ENCODE measurements around the gene IGFBP2.

IGFBP2 gene

GRCh38 chr2:216636551-216637450 is 3.6 kb downstream of the IGFBP2 start:
- DNase-seq (ENCODE audit: low read depth in 2 of 2): no peak

GRCh38 chr2:216637472-216637871 is 4.3 kb downstream of the IGFBP2 start:
- no peak for DNase-seq (ENCODE audit: low read depth in 2 of 2)

GRCh38 chr2:216643986-216644659 is 10.9 kb downstream of the IGFBP2 start:
- no peak for DNase-seq (ENCODE audit: low read depth in 2 of 2)

GRCh38 chr2:216644842-216645635 is 11.8 kb downstream of the IGFBP2 start:
- no peak for DNase-seq (ENCODE audit: low read depth in 2 of 2)

- no peak for DNase-seq (ENCODE audit: low read depth in 2 of 2)
These were observed 12.4 kb downstream of the IGFBP2 start for GRCh38 chr2:216645636-216645950.

GRCh38 chr2:216646116-216646515 is 12.9 kb downstream of the IGFBP2 start:
- no peak for DNase-seq (ENCODE audit: low read depth in 2 of 2)

GRCh38 chr2:216648105-216648504 is 14.9 kb downstream of the IGFBP2 start:
- DNase-seq (ENCODE audit: low read depth in 2 of 2): no peak

- DNase-seq (ENCODE audit: low read depth in 2 of 2): no peak
These were observed 16.4 kb downstream of the IGFBP2 start for GRCh38 chr2:216649574-216649973.

- DNase-seq (ENCODE audit: low read depth in 2 of 2): no peak
These were observed 17.5 kb downstream of the IGFBP2 start for GRCh38 chr2:216650626-216651257.

GRCh38 chr2:216651351-216651881 is 18.2 kb downstream of the IGFBP2 start:
- DNase-seq (ENCODE audit: low read depth in 2 of 2): no peak

- no peak for DNase-seq (ENCODE audit: low read depth in 2 of 2)
These were observed 19.3 kb downstream of the IGFBP2 start for GRCh38 chr2:216652566-216652965.

- DNase-seq (ENCODE audit: low read depth in 2 of 2): no peak
These were observed 20.0 kb downstream of the IGFBP2 start for GRCh38 chr2:216653093-216653799.

GRCh38 chr2:216653931-216654365 is 20.7 kb downstream of the IGFBP2 start:
- no peak for DNase-seq (ENCODE audit: low read depth in 2 of 2)

GRCh38 chr2:216654528-216655052 is 21.4 kb downstream of the IGFBP2 start:
- no peak for DNase-seq (ENCODE audit: low read depth in 2 of 2)

GRCh38 chr2:216657086-216657855 is 24.1 kb downstream of the IGFBP2 start:
- no peak for DNase-seq (ENCODE audit: low read depth in 2 of 2)

- no peak for DNase-seq (ENCODE audit: low read depth in 2 of 2)
These were observed 24.8 kb downstream of the IGFBP2 start for GRCh38 chr2:216657980-216658379.

- no peak for DNase-seq (ENCODE audit: low read depth in 2 of 2)
These were observed 25.5 kb downstream of the IGFBP2 start for GRCh38 chr2:216658757-216659156.

GRCh38 chr2:216659276-216659675 is 26.1 kb downstream of the IGFBP2 start:
- DNase-seq (ENCODE audit: low read depth in 2 of 2): no peak

GRCh38 chr2:216660496-216660895 is 27.3 kb downstream of the IGFBP2 start:
- DNase-seq (ENCODE audit: low read depth in 2 of 2): no peak

- no peak for DNase-seq (ENCODE audit: low read depth in 2 of 2)
These were observed 27.8 kb downstream of the IGFBP2 start for GRCh38 chr2:216661051-216661450.

Measured in stimulated activated CD4-positive, alpha-beta T cell treated with anti-CD3 and anti-CD28 coated beads, Interleukin-1b, Interleukin-23, amount 100 ng/mL, for 1 hour (primary cell).